ENCODE results near the gene SPTB. TPM values are rescaled to one million over a fixed set of nuclear protein-coding genes. Genes with fewer than 3 reads are reported as not detected.

The SPTB gene
- total and polyA plus RNA-seq, 9 of the 15 experiments (the other 6 are each of a cell fraction or from before 2014, with no cell fraction given) = 0.21 to 45.9 (median 11.7) TPM

DNA sequence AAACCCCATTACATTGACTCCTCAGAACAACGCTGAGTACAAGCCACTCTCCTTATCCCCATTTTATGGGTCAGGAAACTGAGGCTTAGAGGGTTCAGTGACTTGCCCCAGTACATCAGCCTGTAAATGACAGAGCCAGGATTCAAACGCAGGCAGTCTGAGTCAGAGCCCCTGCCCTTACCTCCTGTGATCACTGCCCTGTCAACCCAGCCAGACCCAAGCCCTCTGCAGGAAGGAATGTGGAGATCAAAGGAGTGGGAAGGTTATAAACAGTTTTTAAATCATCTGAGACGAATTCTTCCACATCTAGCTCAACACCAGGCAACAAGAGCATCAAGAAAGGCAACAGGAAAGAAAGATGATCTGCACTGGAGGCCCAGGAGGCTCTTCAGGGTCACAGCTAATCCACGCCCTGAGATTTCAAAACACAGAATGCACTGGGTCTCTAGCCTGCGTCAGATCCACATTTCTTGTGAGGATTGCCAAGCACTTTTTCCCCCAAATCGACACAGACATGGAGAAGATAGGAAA is 38.5 kb downstream of the SPTB start (continued):
- TF ChIP-seq, protein P1, sequence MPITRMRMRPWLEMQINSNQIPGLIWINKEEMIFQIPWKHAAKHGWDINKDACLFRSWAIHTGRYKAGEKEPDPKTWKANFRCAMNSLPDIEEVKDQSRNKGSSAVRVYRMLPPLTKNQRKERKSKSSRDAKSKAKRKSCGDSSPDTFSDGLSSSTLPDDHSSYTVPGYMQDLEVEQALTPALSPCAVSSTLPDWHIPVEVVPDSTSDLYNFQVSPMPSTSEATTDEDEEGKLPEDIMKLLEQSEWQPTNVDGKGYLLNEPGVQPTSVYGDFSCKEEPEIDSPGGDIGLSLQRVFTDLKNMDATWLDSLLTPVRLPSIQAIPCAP (CRISPR knock-in tag; IDR thresholded peaks at IDR 0.05; ENCODE audit: borderline replicate concordance) = no peak
- TF ChIP-seq ZNF444 (CRISPR knock-in tag; IDR thresholded peaks at IDR 0.05) (no peak), MEF2A (IDR thresholded peaks at IDR 0.05; ENCODE audit: control insufficient read depth, low read depth, low read length) (no peak), CCNT2 (IDR thresholded peaks at IDR 0.05; ENCODE audit: borderline replicate concordance, extremely low read depth, insufficient read length, low read depth, low read length) (no peak), CBX5 (IDR thresholded peaks at IDR 0.05; ENCODE audit: borderline replicate concordance, low read depth) (no peak), FOXJ3 (CRISPR knock-in tag; IDR thresholded peaks at IDR 0.05) (no peak), ZNF830 (CRISPR knock-in tag; IDR thresholded peaks at IDR 0.05) (no peak), MTF1 (CRISPR knock-in tag; IDR thresholded peaks at IDR 0.05; ENCODE audit: borderline replicate concordance) (no peak), ZNF785 (CRISPR knock-in tag; IDR thresholded peaks at IDR 0.05) (no peak), ZNF436 (CRISPR knock-in tag; IDR thresholded peaks at IDR 0.05) (no peak), SMARCB1 (IDR thresholded peaks at IDR 0.05; ENCODE audit: insufficient read length, low read depth) (no peak), HIVEP1 (CRISPR knock-in tag; IDR thresholded peaks at IDR 0.05) (no peak), FOXP1 (CRISPR knock-in tag; IDR thresholded peaks at IDR 0.05) (no peak), PHF20 (IDR thresholded peaks at IDR 0.05; ENCODE audit: partially characterized antibody) (no peak), MYNN (IDR thresholded peaks at IDR 0.05) (no peak), MYNN (CRISPR knock-in tag; IDR thresholded peaks at IDR 0.05) (no peak), CTBP1 (IDR thresholded peaks at IDR 0.05; ENCODE audit: borderline replicate concordance) (peak; percentile 66), TAF7 (tag; IDR thresholded peaks at IDR 0.05) (no peak), POLR3A (IDR thresholded peaks at IDR 0.05; ENCODE audit: borderline replicate concordance, extremely low read depth, insufficient read depth, insufficient read length) (no peak), LEF1 (IDR thresholded peaks at IDR 0.05) (peak; percentile 95), CREM (IDR thresholded peaks at IDR 0.05; ENCODE audit: low read depth) (peak; percentile 27; the same call in 1 of the 2 replicates), DACH1 (IDR thresholded peaks at IDR 0.05; ENCODE audit: partially characterized antibody) (no peak)
- TF ChIP-seq, protein P2, sequence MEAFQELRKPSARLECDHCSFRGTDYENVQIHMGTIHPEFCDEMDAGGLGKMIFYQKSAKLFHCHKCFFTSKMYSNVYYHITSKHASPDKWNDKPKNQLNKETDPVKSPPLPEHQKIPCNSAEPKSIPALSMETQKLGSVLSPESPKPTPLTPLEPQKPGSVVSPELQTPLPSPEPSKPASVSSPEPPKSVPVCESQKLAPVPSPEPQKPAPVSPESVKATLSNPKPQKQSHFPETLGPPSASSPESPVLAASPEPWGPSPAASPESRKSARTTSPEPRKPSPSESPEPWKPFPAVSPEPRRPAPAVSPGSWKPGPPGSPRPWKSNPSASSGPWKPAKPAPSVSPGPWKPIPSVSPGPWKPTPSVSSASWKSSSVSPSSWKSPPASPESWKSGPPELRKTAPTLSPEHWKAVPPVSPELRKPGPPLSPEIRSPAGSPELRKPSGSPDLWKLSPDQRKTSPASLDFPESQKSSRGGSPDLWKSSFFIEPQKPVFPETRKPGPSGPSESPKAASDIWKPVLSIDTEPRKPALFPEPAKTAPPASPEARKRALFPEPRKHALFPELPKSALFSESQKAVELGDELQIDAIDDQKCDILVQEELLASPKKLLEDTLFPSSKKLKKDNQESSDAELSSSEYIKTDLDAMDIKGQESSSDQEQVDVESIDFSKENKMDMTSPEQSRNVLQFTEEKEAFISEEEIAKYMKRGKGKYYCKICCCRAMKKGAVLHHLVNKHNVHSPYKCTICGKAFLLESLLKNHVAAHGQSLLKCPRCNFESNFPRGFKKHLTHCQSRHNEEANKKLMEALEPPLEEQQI (IDR thresholded peaks at IDR 0.05) = no peak
- TF ChIP-seq, protein P3, sequence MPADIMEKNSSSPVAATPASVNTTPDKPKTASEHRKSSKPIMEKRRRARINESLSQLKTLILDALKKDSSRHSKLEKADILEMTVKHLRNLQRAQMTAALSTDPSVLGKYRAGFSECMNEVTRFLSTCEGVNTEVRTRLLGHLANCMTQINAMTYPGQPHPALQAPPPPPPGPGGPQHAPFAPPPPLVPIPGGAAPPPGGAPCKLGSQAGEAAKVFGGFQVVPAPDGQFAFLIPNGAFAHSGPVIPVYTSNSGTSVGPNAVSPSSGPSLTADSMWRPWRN (IDR thresholded peaks at IDR 0.05; ENCODE audit: low read depth) = no peak
- TF ChIP-seq, protein P4, sequence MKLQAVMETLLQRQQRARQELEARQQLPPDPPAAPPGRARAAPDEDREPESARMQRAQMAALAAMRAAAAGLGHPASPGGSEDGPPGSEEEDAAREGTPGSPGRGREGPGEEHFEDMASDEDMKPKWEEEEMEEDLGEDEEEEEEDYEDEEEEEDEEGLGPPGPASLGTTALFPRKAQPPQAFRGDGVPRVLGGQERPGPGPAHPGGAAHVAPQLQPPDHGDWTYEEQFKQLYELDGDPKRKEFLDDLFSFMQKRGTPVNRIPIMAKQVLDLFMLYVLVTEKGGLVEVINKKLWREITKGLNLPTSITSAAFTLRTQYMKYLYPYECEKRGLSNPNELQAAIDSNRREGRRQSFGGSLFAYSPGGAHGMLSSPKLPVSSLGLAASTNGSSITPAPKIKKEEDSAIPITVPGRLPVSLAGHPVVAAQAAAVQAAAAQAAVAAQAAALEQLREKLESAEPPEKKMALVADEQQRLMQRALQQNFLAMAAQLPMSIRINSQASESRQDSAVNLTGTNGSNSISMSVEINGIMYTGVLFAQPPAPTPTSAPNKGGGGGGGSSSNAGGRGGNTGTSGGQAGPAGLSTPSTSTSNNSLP (IDR thresholded peaks at IDR 0.05; ENCODE audit: borderline replicate concordance, low read depth, low read length) = no peak

All from K562 (cell line).